GM12878 (cell line): ENCODE data around the gene DNTT.

Experiments
- BHLHE40 ChIP-seq, 2 experiments: fragments of 450-650 bp in 1 of 2; IDR thresholded peaks; 2 replicates each; pipeline ENCODE4 v1.6.1; 2011 to 2017; ENCODE audit warnings: low read depth in 2 of 2, borderline replicate concordance in 1 of 2, improper control_type of control experiment in 1 of 2, low read length in 1 of 2, mild to moderate bottlenecking in 1 of 2
- CTCF ChIP-seq, 3 experiments: IDR thresholded peaks in 2 of 3; conservative IDR thresholded peaks in 1 of 3; 2 replicates each; pipeline ENCODE4 v1.5.1; 2011; ENCODE audit warnings: low read depth in 3 of 3, low read length in 3 of 3, mild to moderate bottlenecking in 3 of 3, control low read depth in 2 of 3, moderate library complexity in 2 of 3, inconsistent platforms in 1 of 3, mixed read lengths in 1 of 3; ENCODE audit not compliant: control insufficient read depth in 2 of 3, insufficient read depth in 1 of 3; ENCODE audit errors: extremely low read depth in 1 of 3
- ELK1 ChIP-seq: IDR thresholded peaks from 2 replicates; pipeline ENCODE4 v1.6.1; 2012; ENCODE audit warnings: low read depth, low read length, improper control_type of control experiment
- LARP7 ChIP-seq: fragments of 450-650 bp; IDR thresholded peaks from 2 replicates; pipeline ENCODE4 v1.6.1; 2017; ENCODE audit warnings: mild to moderate bottlenecking
- PBX3 ChIP-seq: IDR thresholded peaks from 2 replicates; pipeline ENCODE4 v1.6.1; 2011; ENCODE audit warnings: mild to moderate bottlenecking, low read depth, low read length, moderate library complexity; ENCODE audit not compliant: insufficient replicate concordance
- RFX5 ChIP-seq: IDR thresholded peaks from 2 replicates; pipeline ENCODE4 v1.6.1; 2011; ENCODE audit warnings: low read depth, low read length, improper control_type of control experiment
- SKIL ChIP-seq: fragments of 450-650 bp; IDR thresholded peaks from 2 replicates; pipeline ENCODE4 v1.6.1; 2017; ENCODE audit warnings: mild to moderate bottlenecking, low read depth, inconsistent platforms; ENCODE audit not compliant: poor library complexity, severe bottlenecking
- TF ChIP-seq, protein P1 (sequence below): IDR thresholded peaks from 2 replicates; pipeline ENCODE4 v1.6.1; 2011; ENCODE audit warnings: low read depth, low read length, improper control_type of control experiment, borderline replicate concordance

DNA sequence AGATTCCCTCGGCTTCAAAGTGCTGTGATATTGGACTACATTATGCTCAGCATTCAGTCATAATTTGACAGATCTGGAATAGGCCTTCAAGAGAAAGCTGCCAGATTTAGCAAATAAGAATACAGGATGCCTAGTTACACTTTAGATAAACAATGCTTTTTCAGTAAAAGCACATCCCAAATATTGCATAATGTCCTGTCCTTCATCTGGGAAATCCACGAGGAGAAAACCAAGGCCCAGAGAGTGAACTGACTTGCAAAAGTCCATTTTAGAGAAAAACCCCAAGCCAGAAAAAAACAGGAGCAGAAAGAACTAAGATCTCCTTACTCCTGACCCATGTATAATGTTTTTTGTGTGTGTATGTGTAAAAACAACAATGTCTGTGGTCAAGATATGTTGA lies 20.9 kb upstream of the DNTT start:
- no peak for TF ChIP-seq SKIL
- TF ChIP-seq, protein P1, sequence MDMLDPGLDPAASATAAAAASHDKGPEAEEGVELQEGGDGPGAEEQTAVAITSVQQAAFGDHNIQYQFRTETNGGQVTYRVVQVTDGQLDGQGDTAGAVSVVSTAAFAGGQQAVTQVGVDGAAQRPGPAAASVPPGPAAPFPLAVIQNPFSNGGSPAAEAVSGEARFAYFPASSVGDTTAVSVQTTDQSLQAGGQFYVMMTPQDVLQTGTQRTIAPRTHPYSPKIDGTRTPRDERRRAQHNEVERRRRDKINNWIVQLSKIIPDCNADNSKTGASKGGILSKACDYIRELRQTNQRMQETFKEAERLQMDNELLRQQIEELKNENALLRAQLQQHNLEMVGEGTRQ = no peak
- TF ChIP-seq CTCF (IDR thresholded peaks at IDR 0.05 in 2 of 3, conservative IDR thresholded peaks at IDR 0.05 in 1 of 3; ENCODE audit: control insufficient read depth in 2 of 3, extremely low read depth in 1 of 3, insufficient read depth in 1 of 3, low read depth in 3 of 3, low read length in 3 of 3) = no peak
- TF ChIP-seq RFX5 = no peak
- TF ChIP-seq LARP7 = no peak
- TF ChIP-seq PBX3 = no peak
- no peak for TF ChIP-seq ELK1
- no peak for TF ChIP-seq BHLHE40 (IDR thresholded peaks at IDR 0.05; ENCODE audit: borderline replicate concordance in 1 of 2, low read depth in 2 of 2, low read length in 1 of 2)
